Measurements from ENCODE around the gene PTPN18.

- TF ChIP-seq CTCF (IDR thresholded peaks at IDR 0.05 in 4 of 5, conservative IDR thresholded peaks at IDR 0.05 in 1 of 5) (no peak), POLR2A (IDR thresholded peaks at IDR 0.05) (no peak)
These were observed 21.6 kb downstream of the PTPN18 start for GRCh38 chr2:130377491-130377890.

Data from gastrocnemius medialis (tissue), 4 donors.